Spleen (tissue), 11 donors: ENCODE results near the gene PCDH19. TPM values are rescaled to one million over a fixed set of nuclear protein-coding genes. Genes with fewer than 3 reads are reported as not detected.

Source experiments
- DNase-seq: peaks from one replicate; pipeline ENCODE4 v3.0.0-alpha.2; 2020
- H3K27ac ChIP-seq, 8 donors: fragments of 200-600 bp; sonication (generic) in 7 of 8; 1 replicate in 4 of 8; 2 replicates in 4 of 8; pipeline versions ENCODE4 v1.5.0 to v1.8.0; 2016 to 2021; ENCODE audit warnings: inconsistent platforms in 4 of 8, mild to moderate bottlenecking in 4 of 8, moderate library complexity in 1 of 8
- H3K27me3 ChIP-seq, 7 donors: fragments of 200-600 bp; sonication (generic) in 6 of 7; replicated peaks in 1 of 7; 1 replicate in 4 of 7; 2 replicates in 3 of 7; pipeline versions ENCODE4 v1.5.0 to v1.8.0; 2016 to 2021; ENCODE audit warnings: inconsistent platforms in 3 of 7, mild to moderate bottlenecking in 1 of 7
- H3K36me3 ChIP-seq, 6 donors: fragments of 200-600 bp; sonication (generic) in 5 of 6; 1 replicate in 4 of 6; 2 replicates in 2 of 6; pipeline versions ENCODE4 v1.5.0 to v1.8.0; 2016 to 2021; ENCODE audit warnings: inconsistent platforms in 2 of 6
- H3K4me1 ChIP-seq, 6 donors: fragments of 200-600 bp; sonication (generic) in 5 of 6; 1 replicate in 3 of 6; 2 replicates in 3 of 6; pipeline versions ENCODE4 v1.5.0 to v1.8.0; 2016 to 2021; ENCODE audit warnings: inconsistent platforms in 3 of 6
- H3K4me3 ChIP-seq, 8 donors: fragments of 200-600 bp; sonication (generic) in 7 of 8; 1 replicate in 4 of 8; 2 replicates in 4 of 8; pipeline versions ENCODE4 v1.5.0 to v1.8.0; 2016 to 2021; ENCODE audit warnings: inconsistent platforms in 4 of 8, mild to moderate bottlenecking in 4 of 8, moderate library complexity in 2 of 8
- H3K9me3 ChIP-seq, 8 donors: fragments of 200-600 bp; sonication (generic) in 7 of 8; 1 replicate in 4 of 8; 2 replicates in 4 of 8; pipeline versions ENCODE4 v1.5.0 to v1.8.0; 2016 to 2021; ENCODE audit warnings: inconsistent platforms in 4 of 8
- CTCF ChIP-seq, 11 experiments: fragments of 200-600 bp in 7 of 11; fragments of 450-650 bp in 4 of 11; sonication (generic) in 4 of 11; IDR thresholded peaks in 8 of 11; conservative IDR thresholded peaks in 3 of 11; 1 replicate in 7 of 11; 2 replicates in 4 of 11; pipeline versions ENCODE4 v1.4.0 to v1.8.0; 2016 to 2021; ENCODE audit warnings: antibody characterized with exemption in 11 of 11, inconsistent platforms in 4 of 11, mild to moderate bottlenecking in 1 of 11
- POLR2A ChIP-seq, 3 donors: fragments of 450-650 bp; IDR thresholded peaks; one replicate each; pipeline ENCODE4 v1.5.1; 2017; ENCODE audit warnings: antibody characterized with exemption in 3 of 3, mild to moderate bottlenecking in 1 of 3
- POLR2AphosphoS5 ChIP-seq, 3 donors: sonication (generic); formaldehyde crosslinking; IDR thresholded peaks; one replicate each; pipeline ENCODE4 v1.5.1; 2017; ENCODE audit warnings: antibody characterized with exemption in 3 of 3
- WGBS, 5 donors: extraction: QIAGEN DNeasy Blood & Tissue Kit in 3 of 5; methylation state at CpG; one replicate each; pipeline versions ENCODE4 v1.1.5 to v1.1.7; 2013 to 2018; 5-methylcytosine and 5-hydroxymethylcytosine counted together
- intact Hi-C: fragments of 100-400 bp; cut with DNase I; formaldehyde crosslinking; loops from one replicate; pipeline ENCODE4 v1.15.0; 2023; ENCODE audit warnings: low total_unique reads
- polyA plus RNA-seq, 3 donors: library from polyadenylated mRNA; stranded (reverse); fragments of 200-250 nt; gene quantifications; one replicate each; pipeline ENCODE4 v1.2.1, GENCODE V29; 2013
- total RNA-seq, 7 donors: library from RNA; depleted of rRNA in 3 of 7; stranded (reverse); fragments of >200 nt in 3 of 7; fragmentation: NEBNext Ultra II Directional in 4 of 7; extraction: Animal tissue kit (Norgen Biotek cat#: 25700) in 4 of 7; gene quantifications; one replicate each; pipeline versions ENCODE4 v1.1.0 to v1.2.1, GENCODE V29; 2016 to 2021
- donor health status: healthy with polysubstance abuse.
- donor health status: DM: no; HTN: no; CAD: no; lungs with moderate emphysema.
- donor health status: DM: no; HTN: no; CAD: no.
- donor health status: Bipolar disorder and iron deficiency.
- donor health status: healthy.
- donor health status: DM: no; HTN: no; CAD: no.
- donor health status: DM: yes; HTN: yes; CAD: no.

PCDH19 gene
- total and polyA plus RNA-seq, 10 donors = 0.02 to 0.34 (median 0.08) TPM

- peaks cover 0 to 92% (median 67%) of the 10 kb centered on the region in 7 donors for H3K27me3 ChIP-seq
- no peak for TF ChIP-seq POLR2AphosphoS5 (IDR thresholded peaks at IDR 0.05)
- no peak for TF ChIP-seq POLR2A (IDR thresholded peaks at IDR 0.05)
- no peak for TF ChIP-seq CTCF (IDR thresholded peaks at IDR 0.05 in 8 of 11, conservative IDR thresholded peaks at IDR 0.05 in 3 of 11)
Measured at GRCh38 chrX:100407147-100407783, 2.8 kb downstream of the PCDH19 start.

GRCh38 chrX:100405424-100405823, 4.6 kb downstream of the PCDH19 start:
- H3K4me3 ChIP-seq = no peak overlapping the region
- H3K4me1 ChIP-seq = peaks cover 0 to 22% (median 15%) of the 10 kb centered on the region in 6 donors
- no peak for DNase-seq
- no peaks in the 10 kb centered on the region for H3K9me3 ChIP-seq
- H3K36me3 ChIP-seq = no peaks in the 10 kb centered on the region
- intact Hi-C loops = no loop called here
- TF ChIP-seq POLR2AphosphoS5 (IDR thresholded peaks at IDR 0.05) (no peak), CTCF (IDR thresholded peaks at IDR 0.05 in 8 of 11, conservative IDR thresholded peaks at IDR 0.05 in 3 of 11) (no peak), POLR2A (IDR thresholded peaks at IDR 0.05) (no peak)
- H3K27ac ChIP-seq = no peak overlapping the region
- H3K27me3 ChIP-seq = peaks cover 0 to 74% (median 49%) of the 10 kb centered on the region in 7 donors

More at GRCh38 chrX:100407147-100407783, 2.8 kb downstream of the PCDH19 start:
- Histone ChIP-seq H3K27ac (no peak overlapping the region), H3K36me3 (no peaks in the 10 kb centered on the region), H3K9me3 (no peaks in the 10 kb centered on the region), H3K4me3 (no peak overlapping the region), H3K4me1 (peaks cover 0 to 38% (median 20%) of the 10 kb centered on the region in 6 donors)
- 17 to 64% (median 31%) methylated on average over 18 to 47 of the region's 47 CpGs; no CpG with 5 or more reads in 1 of the 5 donors for WGBS, 5 donors
- intact Hi-C loops = no loop called here
- DNase-seq = no peak

- intact Hi-C loops = no loop called here
- Histone ChIP-seq H3K36me3 (no peaks in the 10 kb centered on the region), H3K27me3 (peaks cover 0 to 68% (median 43%) of the 10 kb centered on the region in 7 donors), H3K4me1 (peaks cover 0 to 18% (median 10%) of the 10 kb centered on the region in 6 donors), H3K27ac (no peak overlapping the region), H3K9me3 (no peaks in the 10 kb centered on the region), H3K4me3 (no peak overlapping the region)
- no peak for DNase-seq
- TF ChIP-seq POLR2AphosphoS5 (IDR thresholded peaks at IDR 0.05) (no peak), POLR2A (IDR thresholded peaks at IDR 0.05) (no peak), CTCF (IDR thresholded peaks at IDR 0.05 in 8 of 11, conservative IDR thresholded peaks at IDR 0.05 in 3 of 11) (no peak)
- WGBS, 5 donors = 21 to 40% (median 32%) methylated on average over 3 of the region's 3 CpGs
Measured at GRCh38 chrX:100404851-100405250, 5.2 kb downstream of the PCDH19 start.

GRCh38 chrX:100395781-100396180, 14.3 kb downstream of the PCDH19 start:
- no peak for TF ChIP-seq CTCF (IDR thresholded peaks at IDR 0.05 in 8 of 11, conservative IDR thresholded peaks at IDR 0.05 in 3 of 11)
- TF ChIP-seq POLR2A (IDR thresholded peaks at IDR 0.05) = no peak
- no peak for TF ChIP-seq POLR2AphosphoS5 (IDR thresholded peaks at IDR 0.05)
- H3K36me3 ChIP-seq = no peaks in the 10 kb centered on the region
- no peak overlapping the region for H3K4me3 ChIP-seq
- intact Hi-C loops = no loop called here
- H3K4me1 ChIP-seq = no peaks in the 10 kb centered on the region
- no peak for DNase-seq
- WGBS, 5 donors = 39 to 49% (median 43%) methylated on average over 6 of the region's 6 CpGs
- H3K27me3 ChIP-seq = no peaks in the 10 kb centered on the region
- no peaks in the 10 kb centered on the region for H3K9me3 ChIP-seq
- no peak overlapping the region for H3K27ac ChIP-seq
